Esophagus (tissue), 2 donors: ENCODE measurements around the gene HOXD12. TPM values are rescaled to one million over a fixed set of nuclear protein-coding genes. Genes with fewer than 3 reads are reported as not detected.

Source experiments
- H3K27ac ChIP-seq, 2 donors: one replicate each; pipeline ENCODE4 v1.5.1; 2013; ENCODE audit warnings: low read depth in 2 of 2, mild to moderate bottlenecking in 2 of 2, inconsistent platforms in 1 of 2, low read length in 1 of 2, moderate library complexity in 1 of 2
- H3K27me3 ChIP-seq, 2 donors: one replicate each; pipeline ENCODE4 v1.6.1; 2013; ENCODE audit warnings: low read length in 2 of 2, control low read depth in 1 of 2, mild to moderate bottlenecking in 1 of 2; ENCODE audit not compliant: insufficient read depth in 2 of 2, control insufficient read depth in 1 of 2
- H3K36me3 ChIP-seq, 2 donors: one replicate each; pipeline ENCODE4 v1.6.1; 2013; ENCODE audit warnings: low read length in 1 of 2; ENCODE audit not compliant: control insufficient read depth in 2 of 2, insufficient read depth in 2 of 2
- H3K4me1 ChIP-seq, 2 donors: one replicate each; pipeline ENCODE4 v1.6.1; 2013; ENCODE audit warnings: low read length in 1 of 2; ENCODE audit not compliant: control insufficient read depth in 2 of 2, insufficient read depth in 2 of 2
- H3K4me3 ChIP-seq, 2 donors: one replicate each; pipeline ENCODE4 v1.5.1; 2013; ENCODE audit warnings: low read length in 2 of 2, mild to moderate bottlenecking in 2 of 2, low read depth in 1 of 2, moderate library complexity in 1 of 2
- H3K9me3 ChIP-seq, 2 donors: one replicate each; pipeline ENCODE4 v1.6.1; 2013; ENCODE audit warnings: mild to moderate bottlenecking in 2 of 2, low read depth in 1 of 2, low read length in 1 of 2, moderate library complexity in 1 of 2; ENCODE audit not compliant: control insufficient read depth in 2 of 2, insufficient read depth in 1 of 2
- WGBS, 2 donors: extraction: QIAGEN DNeasy Blood & Tissue Kit; methylation state at CpG; one replicate each; pipeline ENCODE4 v1.1.7; 2013; 5-methylcytosine and 5-hydroxymethylcytosine counted together
- polyA plus RNA-seq, 2 donors: library from polyadenylated mRNA; stranded (reverse); fragments of 200-250 nt; gene quantifications; one replicate each; pipeline ENCODE4 v1.2.3, GENCODE V29; 2013
- donor health status: healthy with polysubstance abuse.
- donor health status: Bipolar disorder and iron deficiency.

HOXD12 gene
- polyA plus RNA-seq, 2 donors: not detected

DNA sequence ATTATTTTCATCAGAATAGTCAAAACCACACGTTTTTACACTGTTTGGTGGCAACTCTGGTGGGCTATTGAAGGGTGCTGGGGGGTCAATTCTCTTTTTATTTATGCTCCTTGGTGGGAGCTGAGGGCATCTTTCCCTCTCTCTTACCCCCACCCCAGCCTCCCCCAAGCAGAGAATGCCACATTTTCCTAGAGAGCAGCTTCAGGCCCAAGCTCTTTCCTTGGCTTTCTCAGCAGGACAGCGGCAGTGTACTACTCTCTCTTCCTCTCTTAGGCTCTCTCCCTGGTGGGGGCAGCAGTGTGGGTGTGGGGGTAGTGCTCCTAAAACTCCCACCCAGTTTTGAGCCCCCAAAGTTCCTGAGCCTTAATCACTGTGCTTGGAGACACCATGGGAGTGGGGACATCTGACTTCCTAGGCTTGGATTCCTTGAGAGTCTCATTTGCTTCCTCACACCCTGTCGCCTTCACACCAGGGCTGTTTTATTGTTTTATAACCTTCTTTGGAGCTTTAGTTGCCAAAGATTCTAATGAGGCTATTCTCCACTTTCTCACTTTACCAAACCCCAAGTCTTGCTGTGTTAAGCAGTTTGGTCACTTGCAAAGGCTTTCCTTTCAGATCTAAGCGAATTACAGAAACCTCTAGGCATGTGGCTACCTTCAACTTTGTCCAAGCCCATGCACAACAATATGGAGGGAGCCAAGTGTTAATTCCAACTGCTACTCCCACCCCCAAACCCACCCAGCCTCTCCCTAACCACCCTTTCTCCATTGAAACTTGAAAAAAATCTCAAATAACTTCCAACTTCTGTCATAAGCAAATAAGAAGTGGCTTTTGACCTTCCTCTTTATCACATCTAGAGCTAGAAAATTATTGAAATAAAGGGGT is 45.7 kb downstream of the HOXD12 start:
- Histone ChIP-seq H3K27me3 (peaks cover 0 to 26% of the 10 kb centered on the region in 2 donors), H3K4me1 (peaks cover 0 to 2% of the 10 kb centered on the region in 2 donors), H3K9me3 (peaks cover 2 to 9% of the 10 kb centered on the region in 2 donors), H3K27ac (no peak overlapping the region), H3K4me3 (no peak overlapping the region), H3K36me3 (no peaks in the 10 kb centered on the region)
- WGBS, 2 donors: 42 to 62% methylated on average over 4 of the region's 4 CpGs

DNA sequence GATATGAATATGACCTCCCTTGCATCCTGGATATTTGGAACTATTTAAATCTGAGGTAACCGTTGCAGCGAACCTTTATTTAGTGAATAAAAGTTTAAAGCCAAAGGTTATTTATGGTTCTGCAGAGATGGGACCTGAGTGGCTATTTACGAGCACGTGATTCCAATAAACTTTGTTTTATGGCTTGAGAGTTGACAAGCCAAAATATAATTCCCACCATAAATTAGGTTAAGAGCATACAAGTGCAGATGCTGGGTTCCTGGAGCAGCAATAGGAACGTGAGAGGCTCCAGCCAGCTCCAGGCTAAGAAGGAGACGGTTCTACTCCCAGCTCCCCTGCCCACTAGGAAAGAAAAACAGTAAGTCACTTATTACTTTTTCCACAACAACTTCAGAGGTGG is 46.5 kb downstream of the HOXD12 start:
- Histone ChIP-seq H3K4me3 (no peak overlapping the region), H3K9me3 (peaks cover 2 to 12% of the 10 kb centered on the region in 2 donors), H3K4me1 (no peaks in the 10 kb centered on the region), H3K36me3 (no peaks in the 10 kb centered on the region), H3K27me3 (peaks cover 0 to 30% of the 10 kb centered on the region in 2 donors), H3K27ac (no peak overlapping the region)
- 32 to 38% methylated on average over 6 of the region's 6 CpGs for WGBS, 2 donors

DNA sequence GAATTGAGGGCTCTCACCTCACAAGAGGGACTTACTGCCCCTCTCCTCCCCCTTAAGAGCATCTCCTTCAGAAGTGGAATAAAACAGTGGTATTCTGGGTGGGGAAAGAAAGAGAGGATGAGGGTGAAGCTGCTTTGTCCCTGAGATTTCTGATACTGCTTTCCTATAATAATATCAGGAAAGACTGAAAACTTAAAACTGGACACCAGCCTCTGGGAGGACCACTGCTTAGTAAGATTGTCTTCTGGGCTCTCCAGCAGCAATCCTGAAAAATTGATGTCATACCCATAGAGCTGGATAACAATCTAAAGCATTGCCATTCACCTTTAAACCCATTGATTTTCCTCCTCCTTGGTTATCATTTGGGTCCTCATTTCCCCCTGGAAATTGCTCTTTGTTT is 47.0 kb downstream of the HOXD12 start:
- Histone ChIP-seq H3K4me1 (no peaks in the 10 kb centered on the region), H3K27ac (no peak overlapping the region), H3K9me3 (peaks cover 2 to 12% of the 10 kb centered on the region in 2 donors), H3K27me3 (peaks cover 4 to 35% of the 10 kb centered on the region in 2 donors), H3K4me3 (no peak overlapping the region), H3K36me3 (no peaks in the 10 kb centered on the region)

DNA sequence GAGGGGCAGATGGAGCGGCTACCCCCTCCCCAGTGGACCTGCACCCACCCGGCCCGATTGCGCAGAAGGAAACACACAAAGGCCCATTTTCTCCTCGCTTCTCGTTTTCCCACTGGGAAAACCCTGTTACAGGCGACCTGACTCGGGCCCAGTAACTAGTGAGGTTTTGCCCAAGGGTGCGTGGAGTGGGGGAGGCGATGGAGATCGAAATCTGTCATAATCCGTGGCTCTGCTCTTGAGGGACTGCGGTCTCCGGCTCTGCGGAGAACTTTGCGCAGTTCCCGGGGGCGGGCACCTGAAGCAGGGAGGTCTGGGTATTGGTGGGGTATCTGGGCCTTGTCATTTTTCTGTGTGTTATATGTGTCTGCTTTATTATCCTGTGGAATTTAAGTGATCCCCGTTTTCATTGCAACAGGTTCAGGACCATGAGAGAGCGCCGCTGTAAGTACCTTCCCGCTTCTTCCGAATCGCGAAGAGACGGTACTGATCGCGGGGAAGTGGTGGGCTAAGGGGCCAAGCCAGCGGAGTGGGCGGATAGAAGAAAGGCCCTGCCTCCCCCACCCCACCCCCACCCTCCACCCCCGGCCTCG is 47.7 kb downstream of the HOXD12 start:
- H3K27me3 ChIP-seq: peaks cover 4 to 42% of the 10 kb centered on the region in 2 donors
- H3K4me3 ChIP-seq: no peak overlapping the region
- no peak overlapping the region for H3K27ac ChIP-seq
- H3K9me3 ChIP-seq: peaks cover 2 to 12% of the 10 kb centered on the region in 2 donors
- H3K4me1 ChIP-seq: peaks cover 0 to 2% of the 10 kb centered on the region in 2 donors
- WGBS, 2 donors: 32 to 34% methylated on average over 32 of the region's 32 CpGs
- no peaks in the 10 kb centered on the region for H3K36me3 ChIP-seq

DNA sequence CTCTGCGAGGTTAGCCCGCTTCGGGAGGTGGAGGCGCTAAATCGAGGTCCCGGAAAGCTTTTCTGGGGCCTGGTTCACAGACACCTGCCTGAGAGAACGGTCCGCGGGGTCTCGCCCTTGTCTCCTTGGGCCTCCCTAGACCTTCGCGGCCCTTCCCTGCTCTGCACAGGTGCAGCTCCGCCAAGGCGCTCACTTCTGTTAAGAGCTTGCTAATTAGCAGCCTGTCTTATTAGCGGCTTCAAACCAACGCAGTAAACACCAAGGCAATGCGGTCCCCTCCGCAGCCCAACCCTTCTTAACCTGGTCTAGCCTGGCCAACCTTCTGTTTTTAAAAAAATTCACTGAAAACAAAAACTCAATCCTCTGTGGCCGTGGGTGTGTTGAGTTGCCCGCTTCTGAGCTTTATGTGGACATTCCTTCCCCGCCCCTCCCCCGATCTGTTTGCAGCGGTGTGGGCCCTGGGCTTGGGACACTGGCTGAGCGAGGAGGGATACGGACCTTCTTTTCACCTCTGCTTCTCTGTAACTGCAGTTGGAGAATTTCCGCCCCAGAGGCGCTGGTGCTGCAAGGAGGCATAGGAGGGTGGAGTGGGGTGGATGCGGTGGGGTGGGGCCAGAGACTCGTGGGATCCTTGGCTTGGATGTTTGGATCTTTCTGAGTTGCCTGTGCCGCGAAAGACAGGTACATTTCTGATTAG is 48.4 kb downstream of the HOXD12 start:
- 19 to 25% methylated on average over 31 of the region's 31 CpGs for whole genome bisulfite sequencing, 2 donors
- Histone ChIP-seq H3K4me1 (peaks cover 0 to 3% of the 10 kb centered on the region in 2 donors), H3K27me3 (peaks cover 4 to 46% of the 10 kb centered on the region in 2 donors), H3K9me3 (peaks cover 2 to 12% of the 10 kb centered on the region in 2 donors), H3K4me3 (no peak overlapping the region), H3K36me3 (no peaks in the 10 kb centered on the region), H3K27ac (no peak overlapping the region)

DNA sequence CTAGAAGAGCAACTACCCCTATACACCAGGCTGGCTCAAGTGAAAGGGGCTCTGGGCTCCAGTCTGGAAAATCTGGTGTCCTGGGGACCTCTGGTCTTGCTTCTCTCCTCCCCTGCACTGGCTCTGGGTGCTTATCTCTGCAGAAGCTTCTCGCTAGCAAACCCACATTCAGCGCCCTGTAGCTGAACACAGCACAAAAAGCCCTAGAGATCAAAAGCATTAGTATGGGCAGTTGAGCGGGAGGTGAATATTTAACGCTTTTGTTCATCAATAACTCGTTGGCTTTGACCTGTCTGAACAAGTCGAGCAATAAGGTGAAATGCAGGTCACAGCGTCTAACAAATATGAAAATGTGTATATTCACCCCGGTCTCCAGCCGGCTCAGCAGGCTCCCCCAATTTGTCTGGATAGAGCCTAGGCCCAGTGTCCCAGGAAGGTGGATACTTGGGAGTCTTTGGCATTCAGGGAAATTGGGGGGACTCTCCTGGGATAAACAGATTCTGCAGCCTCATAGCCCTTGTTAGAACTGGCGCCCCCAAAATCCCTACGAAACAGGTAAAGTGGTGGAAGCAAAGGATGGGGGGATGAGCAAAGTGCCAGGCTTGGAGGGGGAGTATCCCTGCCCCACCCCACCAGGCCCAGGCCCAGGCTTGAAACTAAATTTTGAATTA is 49.3 kb downstream of the HOXD12 start:
- 31% methylated on average over 11 of the region's 11 CpGs for WGBS, 2 donors

DNA sequence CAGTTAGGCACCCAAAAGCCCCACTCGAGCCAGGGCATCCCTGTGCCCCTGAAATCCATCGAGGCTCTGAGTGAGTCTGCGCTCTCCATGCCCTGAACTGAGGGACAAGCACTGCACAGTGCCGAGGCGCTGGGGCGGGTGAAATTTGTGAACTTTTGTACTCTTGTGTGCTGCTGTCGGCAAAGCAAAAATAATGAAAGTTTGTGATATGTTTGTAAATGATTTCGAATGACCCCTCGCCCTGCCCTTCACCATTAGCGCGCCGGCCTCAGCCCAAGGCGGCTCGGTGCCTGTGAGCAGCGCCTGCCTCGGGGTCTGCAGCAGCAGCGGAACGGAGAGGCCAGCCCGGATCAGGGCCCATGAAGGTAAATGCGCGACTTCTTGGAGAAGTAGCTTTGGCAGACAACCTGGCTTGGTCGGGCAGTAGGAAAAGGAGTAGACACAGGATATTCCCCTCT is 49.9 kb downstream of the HOXD12 start:
- peaks cover 0 to 3% of the 10 kb centered on the region in 2 donors for H3K4me1 ChIP-seq
- WGBS, 2 donors: 32 to 53% methylated on average over 22 of the region's 22 CpGs
- H3K36me3 ChIP-seq: no peaks in the 10 kb centered on the region
- peaks cover 2 to 12% of the 10 kb centered on the region in 2 donors for H3K9me3 ChIP-seq
- H3K27me3 ChIP-seq: peaks cover 4 to 49% of the 10 kb centered on the region in 2 donors
- H3K4me3 ChIP-seq: no peak overlapping the region
- no peak overlapping the region for H3K27ac ChIP-seq

More for the DNA sequence above, 49.3 kb downstream of the HOXD12 start:
- Histone ChIP-seq H3K4me1 (peaks cover 0 to 3% of the 10 kb centered on the region in 2 donors), H3K4me3 (no peak overlapping the region), H3K27ac (no peak overlapping the region), H3K9me3 (peaks cover 2 to 12% of the 10 kb centered on the region in 2 donors), H3K27me3 (peaks cover 4 to 49% of the 10 kb centered on the region in 2 donors), H3K36me3 (no peaks in the 10 kb centered on the region)

DNA sequence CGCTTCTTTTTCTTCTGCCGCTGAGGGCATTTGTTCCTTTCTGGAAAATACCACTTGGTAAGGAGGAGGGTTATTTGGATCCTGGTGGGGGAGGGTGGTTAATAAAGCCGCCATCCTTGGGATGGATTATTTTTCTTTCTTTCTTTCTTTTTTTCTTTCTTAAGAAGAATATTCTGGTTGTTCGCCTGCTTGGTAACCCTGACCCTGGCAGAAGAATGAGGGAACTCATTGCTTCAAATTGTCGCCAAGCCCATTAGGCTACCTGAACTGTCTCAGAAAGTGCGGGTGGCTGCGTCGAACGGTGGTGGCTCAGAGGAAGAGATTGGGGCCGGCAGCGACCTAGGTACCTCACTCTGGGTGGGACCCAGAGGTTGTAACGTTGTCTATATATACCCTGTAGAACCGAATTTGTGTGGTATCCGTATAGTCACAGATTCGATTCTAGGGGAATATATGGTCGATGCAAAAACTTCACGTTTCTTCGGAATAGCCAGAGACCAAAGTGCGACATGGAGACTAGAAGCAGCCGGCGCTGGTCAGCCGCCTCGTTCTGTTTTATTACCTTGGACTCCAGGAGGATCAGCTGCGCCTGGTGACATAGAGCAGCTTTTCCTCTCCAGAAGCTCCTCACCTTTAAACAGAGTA is 50.5 kb downstream of the HOXD12 start:
- Histone ChIP-seq H3K36me3 (no peaks in the 10 kb centered on the region), H3K27ac (no peak overlapping the region), H3K9me3 (peaks cover 2 to 12% of the 10 kb centered on the region in 2 donors), H3K4me1 (peaks cover 0 to 3% of the 10 kb centered on the region in 2 donors), H3K27me3 (peaks cover 4 to 48% of the 10 kb centered on the region in 2 donors), H3K4me3 (no peak overlapping the region)
- WGBS, 2 donors: 35 to 50% methylated on average over 24 of the region's 24 CpGs
